RKO (cell line): ENCODE data around the gene PTPRK.
A peak's percentile ranks its signal among the peaks of the same experiment; 100 is the strongest.

Experiments
- DNase-seq: peaks from one replicate; pipeline ENCODE4 v3.0.0-alpha.2; 2016; ENCODE audit warnings: low spot score

PTPRK gene

DNA sequence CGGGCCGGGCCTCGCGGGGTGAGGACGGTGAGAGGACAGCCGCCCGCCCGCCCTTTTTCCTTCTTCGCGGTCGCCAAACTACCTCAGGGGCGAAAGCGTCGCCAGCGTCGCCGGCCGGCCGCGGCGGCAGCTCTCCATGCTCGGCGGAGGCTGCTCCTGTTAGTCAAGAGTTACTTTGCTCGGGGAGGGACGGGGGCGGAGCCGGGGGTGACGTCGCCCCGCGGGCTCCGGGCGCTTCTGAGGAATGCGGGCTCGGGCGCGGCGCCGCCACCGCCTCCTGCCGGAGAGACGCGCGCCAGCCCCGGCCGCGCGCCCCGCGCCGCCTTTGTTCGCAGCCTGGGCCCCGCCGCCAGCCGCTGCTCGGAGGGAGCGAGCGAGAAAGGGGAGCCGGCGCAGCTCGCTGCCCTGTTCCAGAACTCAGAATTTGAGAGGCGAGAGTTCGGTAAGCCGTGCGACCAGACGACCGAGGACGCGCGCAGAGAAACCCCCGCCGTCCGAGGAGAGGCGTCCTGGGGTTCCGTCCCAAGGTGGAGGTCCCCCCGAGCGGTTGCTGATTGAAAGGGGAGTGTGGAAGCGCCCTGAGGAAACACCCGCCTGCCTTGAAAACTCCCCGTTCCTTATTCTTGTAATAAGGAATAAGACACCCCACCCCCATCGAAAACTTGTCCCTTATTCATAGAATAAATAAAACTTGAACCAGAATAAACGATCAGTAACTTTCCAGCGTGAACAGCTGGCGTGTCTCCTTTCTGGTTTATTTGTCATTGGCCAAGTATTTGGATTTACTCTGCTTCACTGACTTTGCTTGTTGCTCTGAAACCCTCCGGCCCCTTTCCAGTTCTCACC, at the start of gene PTPRK:
Gene PTPRK (minus strand): TSS at position 164 of the 846 bp plus-strand sequence. CDS start 241 bp downstream, outside the sequence.
- DNase-seq = peak; percentile 91

DNA sequence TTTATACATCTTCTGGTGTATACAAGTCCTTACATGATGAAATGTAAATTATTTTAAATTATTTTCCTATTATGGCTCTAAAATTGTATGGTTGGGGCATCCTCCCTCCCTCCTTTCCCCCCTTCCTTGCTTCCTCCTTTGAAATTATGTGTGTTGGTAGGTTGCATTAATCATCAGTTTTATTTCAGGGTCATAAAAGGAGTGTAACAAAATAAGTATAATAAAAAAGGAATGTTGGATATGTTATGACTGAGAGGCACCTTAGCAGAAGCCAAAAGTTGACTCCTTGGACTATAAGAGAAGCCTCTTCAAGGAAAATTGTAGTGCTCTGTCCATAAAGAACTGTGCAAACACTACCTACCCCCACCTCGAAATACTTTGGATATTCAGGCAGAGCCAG, 46.6 kb upstream of the PTPRK start:
- DNase-seq = no peak

DNA sequence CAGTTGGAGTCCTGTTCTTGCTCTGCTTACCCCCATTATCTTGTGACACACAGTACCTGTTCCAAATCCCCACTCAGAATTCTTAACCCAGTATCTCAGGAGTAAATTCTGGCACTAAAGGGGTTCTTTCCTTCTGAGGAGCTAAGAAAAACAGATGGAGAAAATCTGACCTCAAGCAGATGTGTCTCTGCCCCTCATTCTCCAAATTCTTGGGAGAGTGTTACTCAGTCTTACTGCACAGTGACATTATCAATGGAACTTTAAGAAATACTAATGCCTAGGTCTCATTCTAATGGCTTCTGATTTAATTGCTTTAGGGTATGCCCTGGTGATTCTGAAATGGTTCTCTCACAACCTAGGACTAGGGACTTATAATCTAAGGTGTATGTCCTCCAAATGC, 40.6 kb upstream of the PTPRK start:
- no peak for DNase-seq

DNA sequence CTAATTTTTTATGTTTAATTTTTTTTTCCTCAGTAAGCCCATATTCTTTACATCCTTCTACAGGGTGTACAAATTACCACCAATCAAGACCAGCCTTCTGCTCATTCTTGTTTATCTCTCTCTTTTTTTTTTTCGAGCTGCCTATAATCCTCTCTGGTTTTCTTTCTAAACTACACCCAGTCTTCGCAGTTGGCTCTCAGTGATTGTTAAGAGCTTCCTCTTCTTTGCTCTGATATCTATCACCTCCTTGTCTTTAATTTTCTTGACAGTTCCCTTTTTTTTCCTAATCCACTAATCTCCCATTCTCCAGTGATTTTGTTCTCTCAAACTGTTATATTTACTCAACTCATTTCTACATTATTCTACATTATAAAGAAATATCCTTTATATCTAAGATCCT, 38.5 kb upstream of the PTPRK start:
- DNase-seq = no peak

DNA sequence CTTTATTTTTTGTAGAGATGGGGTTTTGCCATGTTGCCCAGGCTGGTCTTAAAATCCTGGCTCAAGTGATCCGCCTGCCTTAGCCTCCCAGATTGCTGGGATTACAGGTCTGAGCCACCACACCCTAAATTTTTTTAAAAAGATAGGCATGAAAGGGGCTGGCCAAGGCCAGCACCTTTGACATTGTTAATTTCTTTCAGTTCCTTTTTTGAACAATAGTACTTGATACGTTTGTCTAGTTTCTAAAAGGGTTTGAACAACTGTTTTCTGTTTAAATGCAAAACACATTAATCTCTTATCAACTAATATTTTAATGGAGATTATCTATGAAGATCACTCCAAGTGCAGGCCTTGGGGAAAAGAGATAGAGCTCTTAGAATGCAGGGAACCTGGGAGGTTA, 37.6 kb upstream of the PTPRK start:
- DNase-seq = no peak

DNA sequence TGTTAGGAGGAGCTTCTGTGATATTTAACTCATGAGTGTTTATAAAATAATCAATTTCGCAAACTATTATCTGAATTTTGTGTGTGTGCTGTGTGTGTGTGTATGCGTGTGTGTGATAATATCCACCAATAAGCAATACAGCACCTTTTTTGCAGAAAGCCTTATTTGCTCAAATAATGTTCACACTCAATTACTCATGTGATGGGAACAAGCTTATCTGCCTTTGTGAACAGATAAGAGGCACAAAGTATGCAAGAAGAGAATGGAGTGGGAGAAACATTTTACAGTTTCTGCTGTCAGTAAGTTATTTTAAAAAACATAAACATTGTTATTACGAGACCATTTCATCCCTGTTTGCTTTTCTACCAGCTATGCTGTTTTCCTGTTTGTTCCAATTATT, 36.7 kb upstream of the PTPRK start:
- DNase-seq = no peak

DNA sequence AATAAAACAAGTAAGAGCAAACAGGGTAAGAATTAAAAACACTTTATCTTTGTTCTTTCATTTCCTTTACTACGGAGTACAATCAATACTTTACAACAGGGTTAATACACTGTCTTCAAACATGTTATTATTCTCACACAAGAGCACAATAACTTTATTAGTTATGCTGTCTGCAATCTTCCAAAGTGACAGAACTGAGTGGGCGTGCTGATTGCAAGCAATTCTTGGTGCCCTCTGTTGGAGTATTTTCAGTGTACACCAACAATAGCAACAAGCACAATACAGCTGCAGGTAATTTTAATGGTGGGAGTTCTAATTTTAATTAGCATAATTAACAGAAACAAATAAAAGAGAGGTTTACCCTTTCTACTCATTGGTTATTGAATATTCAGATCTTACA, 33.9 kb upstream of the PTPRK start:
- peak; percentile 41 for DNase-seq

DNA sequence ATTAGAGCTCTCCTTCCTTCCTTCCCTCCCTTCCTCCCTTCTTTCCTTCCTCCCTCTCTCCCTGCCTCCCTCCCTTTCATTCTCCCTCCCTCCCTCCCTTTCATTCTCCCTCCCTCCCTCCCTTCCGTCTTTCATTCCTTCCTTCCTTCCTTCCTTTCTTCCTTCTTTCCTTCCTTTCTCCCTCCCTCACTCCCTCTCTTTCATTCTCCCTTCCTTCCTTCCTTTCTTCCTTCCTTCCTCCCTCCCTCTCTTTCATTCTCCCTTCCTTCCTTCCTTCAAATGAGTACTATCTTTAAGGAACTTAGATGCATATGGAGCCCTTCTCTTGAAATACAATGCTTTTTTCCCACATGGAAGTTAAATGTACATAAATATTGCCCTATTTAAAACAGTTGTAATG, 20.9 kb upstream of the PTPRK start:
- DNase-seq = no peak

DNA sequence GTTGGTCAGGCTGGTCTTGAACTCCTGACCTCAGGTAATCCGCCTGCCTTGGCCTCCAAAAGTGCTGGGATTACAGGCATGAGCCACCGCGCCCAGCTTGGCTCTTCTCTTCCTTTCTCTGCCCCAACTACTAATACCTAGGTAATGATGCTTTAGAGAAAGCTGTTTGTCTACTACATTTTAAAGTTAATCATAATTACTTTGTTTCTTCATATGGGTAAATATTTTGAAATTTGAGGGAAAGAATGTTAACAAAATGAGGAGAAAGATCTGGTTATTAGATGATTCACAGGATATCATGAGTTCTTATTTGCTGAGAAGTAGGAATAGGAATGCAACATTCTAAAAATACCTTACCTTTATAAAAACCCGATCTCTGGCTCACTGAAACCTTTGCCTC, 18.4 kb upstream of the PTPRK start:
- DNase-seq = no peak

DNA sequence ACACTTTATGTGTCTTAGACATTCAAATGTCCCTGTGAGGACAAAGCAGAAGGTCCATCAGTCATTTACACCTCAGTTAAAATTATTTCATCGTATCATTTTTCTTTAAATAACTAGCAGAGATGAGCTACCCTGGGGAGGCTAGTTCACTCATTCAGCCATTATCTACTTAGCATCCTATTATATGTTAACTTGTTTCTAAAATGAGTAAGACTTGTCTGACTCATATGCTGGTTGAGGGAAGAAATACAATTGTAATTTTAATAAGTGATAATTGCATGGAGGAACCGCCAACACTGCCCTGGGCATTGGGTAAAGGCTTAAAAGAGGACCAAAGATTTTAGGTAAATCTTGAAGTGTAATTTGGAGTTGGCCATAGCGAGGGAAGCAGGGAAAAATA, 12.4 kb upstream of the PTPRK start:
- peak; percentile 29 for DNase-seq

DNA sequence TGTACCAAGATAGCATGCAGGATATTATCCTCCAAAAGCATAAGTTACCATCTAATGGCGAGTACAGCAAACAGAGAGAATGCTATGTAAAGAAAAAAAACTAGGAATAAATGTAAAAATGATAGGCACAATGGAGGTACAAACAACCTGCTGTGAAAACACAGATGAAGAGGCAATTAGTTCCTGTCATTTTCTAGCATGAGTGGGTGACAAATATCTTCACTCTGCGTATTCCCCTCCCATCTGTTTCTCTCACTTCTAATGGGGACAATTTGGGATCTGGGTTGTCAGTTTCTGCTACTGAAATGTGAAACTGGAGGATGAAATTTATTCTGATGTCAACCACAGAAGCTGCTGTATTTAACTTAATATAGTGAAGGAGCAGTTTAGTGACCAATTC, 11.7 kb upstream of the PTPRK start:
- DNase-seq = no peak

DNA sequence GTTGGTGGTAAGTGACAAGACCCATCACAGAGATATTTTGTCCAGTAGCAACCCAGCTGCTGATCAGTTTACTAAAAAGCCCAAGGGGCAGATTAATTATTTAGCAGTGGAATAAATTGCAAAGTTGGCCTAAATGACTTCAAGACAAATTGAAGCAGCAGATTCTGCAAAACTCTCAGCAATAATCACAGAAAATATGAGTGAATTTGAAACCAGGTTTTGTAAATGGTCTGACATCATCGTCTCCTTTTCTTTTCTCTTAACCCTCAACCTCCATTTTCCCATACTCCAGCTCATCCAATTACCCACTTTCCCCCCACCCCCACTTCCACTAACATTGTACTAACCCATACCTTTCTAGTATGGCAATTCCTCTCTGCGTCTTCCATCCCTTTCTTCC, 11.3 kb upstream of the PTPRK start:
- DNase-seq = no peak

DNA sequence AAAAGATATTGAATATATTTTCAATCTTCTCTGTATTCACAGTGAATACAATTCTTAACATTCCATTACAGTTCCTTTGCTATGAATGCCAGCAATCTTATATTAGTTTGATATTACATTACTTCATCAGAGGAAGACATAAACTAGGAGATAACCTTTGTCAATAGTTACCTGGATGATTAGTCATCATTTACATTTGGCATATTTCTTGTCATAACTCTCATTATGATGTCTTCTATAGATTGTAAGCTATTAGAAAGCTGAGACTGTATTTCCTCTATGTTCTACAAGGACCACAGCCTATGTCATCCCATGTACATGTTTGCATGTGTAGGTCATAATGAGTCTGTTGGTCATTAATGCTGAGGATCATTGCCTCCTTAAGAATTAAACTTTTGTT, 7.8 kb upstream of the PTPRK start:
- no peak for DNase-seq

DNA sequence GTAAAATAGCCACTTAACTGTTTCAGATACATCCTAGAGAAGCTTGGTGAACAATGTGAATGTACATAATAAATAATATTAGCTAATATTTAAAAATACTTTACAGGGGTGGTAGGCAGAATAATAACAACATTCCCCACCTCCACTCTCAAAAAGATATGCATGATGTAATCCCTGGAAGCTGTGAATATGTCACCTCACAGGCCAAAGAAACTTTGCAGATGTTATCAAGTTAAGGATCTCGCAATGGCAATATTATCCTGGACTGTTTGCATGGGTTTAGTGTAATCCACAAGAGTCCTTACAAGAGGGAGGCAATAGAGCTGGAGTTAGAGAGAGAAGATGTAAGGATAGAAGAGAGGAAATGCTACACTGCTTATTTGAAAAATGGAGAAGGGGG, 7.0 kb upstream of the PTPRK start:
- DNase-seq = no peak

DNA sequence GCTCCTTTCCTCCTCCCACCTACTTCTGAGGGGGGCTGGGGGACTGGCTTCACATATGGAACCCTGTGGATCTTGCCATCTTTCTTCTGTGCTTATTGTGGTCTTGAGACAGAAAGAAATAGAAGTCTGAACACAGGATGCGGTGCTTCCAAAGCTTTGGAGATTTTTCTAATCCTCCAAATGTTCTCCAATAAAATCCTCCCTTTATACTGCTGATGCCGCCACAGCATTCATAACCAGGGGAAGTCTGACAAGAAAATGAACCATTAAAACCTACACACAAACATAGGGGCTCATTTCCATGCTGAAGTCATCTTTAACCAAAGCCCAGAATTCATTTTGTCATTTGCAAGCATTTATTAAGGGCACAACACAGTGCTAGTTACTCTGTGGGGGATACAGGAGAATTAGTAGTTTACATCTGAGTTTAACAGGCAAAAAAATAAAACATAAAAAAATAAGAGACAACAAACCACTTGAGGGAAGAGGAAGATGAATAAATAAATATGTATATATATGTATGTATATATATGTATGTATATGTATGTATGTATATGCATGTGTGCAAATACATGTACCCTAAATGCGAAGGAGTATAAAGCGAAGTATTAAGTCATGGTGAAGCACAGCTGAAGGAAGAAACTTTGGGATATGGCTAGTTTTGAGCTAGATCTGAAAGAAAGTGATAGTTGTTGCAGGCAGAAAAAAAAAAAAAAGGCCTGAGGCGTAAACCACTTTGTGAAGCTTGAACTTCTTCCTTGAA, 5.9 kb upstream of the PTPRK start:
- DNase-seq = no peak

DNA sequence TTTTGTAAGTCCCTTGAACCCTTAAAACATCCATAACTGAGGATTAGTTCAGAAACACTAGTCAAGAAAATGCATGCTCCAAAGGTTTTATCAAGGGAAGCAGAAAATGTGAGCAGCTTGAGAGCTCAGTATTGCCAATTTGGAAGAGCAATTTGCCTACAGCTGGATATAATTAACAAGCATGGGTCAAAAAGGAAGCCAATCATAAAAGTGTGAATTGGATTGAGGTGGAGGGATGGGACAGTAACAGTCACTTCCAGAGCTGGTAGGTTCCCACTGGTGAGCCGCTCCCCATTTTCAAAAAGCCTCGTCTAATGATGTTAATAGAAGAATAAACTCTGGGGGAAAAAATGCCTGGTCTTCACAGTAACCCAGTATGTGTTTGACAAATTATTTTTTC, 5.0 kb upstream of the PTPRK start:
- DNase-seq = no peak

DNA sequence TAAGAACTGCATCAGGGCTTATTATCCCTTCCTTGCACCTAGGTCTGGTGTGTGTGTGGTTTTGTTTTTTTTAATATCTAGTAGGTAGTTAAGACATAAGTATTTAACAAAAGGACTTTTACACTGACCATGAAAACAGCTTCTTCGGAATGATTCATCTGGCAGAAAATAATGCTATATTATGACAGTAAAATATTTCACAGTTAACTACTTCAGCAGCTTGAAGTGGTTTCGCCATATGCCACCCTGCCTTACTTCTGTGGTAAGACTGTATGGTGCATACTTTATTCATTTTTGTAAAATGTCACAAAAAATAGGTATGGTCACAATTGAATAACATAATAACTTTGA, 858 bp upstream of the PTPRK start:
- no peak for DNase-seq

DNA sequence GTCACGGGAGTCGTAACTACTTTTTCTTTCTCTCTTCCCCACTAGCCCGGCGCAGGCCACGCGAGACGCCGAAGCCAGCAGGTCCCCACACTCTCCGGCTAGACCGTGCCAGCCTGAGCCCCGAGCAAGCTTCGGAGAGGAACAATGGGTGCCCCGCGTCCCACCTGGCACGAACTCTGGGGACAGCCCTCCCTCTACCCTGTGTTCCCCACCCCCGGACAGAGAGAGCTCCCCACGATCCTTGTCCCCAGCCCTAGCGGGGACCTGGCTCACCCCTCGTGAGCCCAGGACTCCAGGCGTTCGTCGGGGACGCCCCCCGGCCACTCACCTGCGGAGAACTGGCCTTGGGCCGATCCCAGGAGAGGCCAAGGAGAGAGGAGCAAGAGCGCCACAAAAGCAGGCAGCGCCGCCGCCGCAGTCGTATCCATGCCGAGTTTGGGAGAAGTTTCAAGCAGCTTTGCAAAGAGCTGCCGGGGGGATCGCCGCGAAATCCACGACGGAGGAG, 416 bp downstream of the PTPRK start:
- no peak for DNase-seq

DNA sequence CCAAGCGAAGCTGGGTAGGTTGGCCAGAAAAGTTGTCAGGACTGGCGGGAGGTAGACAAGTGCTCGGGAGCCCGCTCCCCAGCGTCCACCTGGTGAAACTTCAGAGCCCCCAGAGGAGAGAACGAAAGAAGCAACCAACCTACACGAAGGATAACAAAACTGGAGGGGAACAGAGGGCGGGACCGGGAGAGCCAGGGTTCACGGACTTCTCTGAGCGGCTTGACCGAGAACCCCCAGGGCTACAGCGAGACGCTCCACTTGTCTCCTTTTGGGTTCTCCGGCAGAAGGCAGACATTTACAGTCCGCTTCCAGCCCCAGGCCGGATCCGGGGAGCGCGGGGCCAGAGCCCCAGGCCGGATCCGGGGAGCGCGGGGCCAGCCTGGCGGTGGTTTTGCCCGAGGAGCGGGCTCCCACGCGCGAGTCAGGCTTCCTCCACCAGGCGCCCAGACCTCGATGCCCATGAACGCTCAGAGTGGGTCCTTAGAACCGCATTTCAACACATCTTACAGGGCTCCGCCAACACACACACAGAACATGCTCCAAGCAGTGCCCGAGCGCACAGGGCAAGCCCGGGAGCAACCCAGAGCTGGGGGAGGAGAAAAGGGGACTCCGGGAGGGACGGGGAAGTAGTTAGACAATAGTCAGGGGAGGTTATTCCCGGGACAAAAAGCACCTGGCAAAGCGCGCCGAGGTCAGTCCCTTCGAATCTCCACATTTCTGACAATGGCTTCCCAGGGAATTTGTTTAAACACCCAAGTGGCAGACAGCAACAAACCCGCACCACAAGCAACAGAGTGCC, 1.1 kb downstream of the PTPRK start:
- DNase-seq = peak; percentile 74

DNA sequence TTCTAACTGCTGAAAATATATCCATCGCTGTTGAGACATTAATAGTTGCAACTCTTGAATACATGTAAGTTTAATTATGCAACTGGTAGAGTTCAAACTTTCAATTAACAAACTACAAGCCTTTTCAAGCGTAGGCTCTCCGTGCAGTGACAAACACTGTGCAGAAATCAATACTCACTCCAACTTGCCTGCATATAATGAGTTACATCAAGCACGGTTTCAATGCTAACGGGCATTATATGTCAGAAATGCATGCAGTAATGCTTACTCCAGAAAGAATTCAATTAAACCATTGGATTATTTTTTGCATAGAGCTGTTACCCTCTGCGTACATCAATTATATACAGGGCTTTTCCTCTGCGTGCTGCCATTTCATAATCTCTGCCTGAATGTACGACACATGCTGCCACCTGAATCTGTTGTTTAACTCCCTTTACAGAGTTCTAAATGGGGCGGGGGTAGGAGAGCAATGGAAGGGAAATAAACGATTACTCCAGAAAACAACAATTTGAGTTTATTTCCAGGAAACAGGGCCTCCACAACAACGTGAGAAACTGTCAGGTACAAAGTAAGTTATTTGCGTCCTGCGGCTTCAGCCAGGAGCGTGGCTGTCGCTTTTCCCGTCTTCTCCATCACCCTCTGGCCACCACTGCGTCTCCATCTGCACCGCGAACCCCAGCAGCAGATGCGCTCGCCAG, 1.8 kb downstream of the PTPRK start:
- no peak for DNase-seq

DNA sequence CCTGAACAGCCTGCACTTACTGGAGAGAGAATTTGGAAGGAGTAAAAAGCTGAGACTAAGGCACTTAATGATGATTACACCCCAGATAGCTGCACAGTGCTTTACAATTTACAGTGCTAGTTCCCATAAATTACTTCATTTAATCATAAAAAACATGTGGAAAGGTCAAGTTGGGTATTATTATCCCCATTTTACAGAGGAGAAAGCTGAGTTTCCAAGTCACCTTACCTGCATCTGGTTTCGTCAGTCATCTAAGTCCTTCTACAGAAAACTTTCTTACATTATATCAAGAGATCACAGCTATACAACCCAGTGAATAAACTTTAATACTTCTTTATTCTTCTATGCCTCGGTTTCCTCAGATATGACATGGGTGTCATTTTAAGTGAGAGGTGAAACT, 3.3 kb downstream of the PTPRK start:
- no peak for DNase-seq

DNA sequence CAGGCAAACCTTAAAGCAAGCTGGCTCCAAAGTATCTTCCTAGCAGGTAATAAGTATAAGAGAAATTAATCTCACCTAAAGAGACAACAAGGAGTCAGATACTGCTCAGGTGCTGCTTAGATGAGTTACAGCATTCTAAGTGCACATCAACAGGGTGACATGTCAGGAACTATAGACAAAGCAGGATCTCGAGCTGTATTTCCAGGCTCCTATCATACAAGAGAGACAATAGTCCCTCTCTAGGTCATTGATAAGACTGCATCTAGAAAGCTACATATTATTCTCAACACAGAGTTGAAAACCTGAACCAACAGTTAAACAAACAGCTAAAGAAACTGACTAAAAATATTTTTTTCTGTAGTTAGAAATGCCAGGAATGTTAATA, 3.9 kb downstream of the PTPRK start:
- peak; percentile 62 for DNase-seq
